Heart right ventricle (tissue), 16 donors: ENCODE results near the gene BCHE. TPM values are rescaled to one million over a fixed set of nuclear protein-coding genes. Genes with fewer than 3 reads are reported as not detected.

Experiments
- ATAC-seq, 8 donors: fragments of 200-7000 bp; cut with Tn5 transposase; one replicate each; pipeline ENCODE4 v1.9.1; 2020; ENCODE audit warnings: mild to moderate bottlenecking in 8 of 8, moderate library complexity in 8 of 8, moderate number of reproducible peaks in 1 of 8
- DNase-seq, 2 donors: peaks; one replicate each; pipeline ENCODE4 v3.0.0-alpha.2; 2020
- H3K27ac ChIP-seq, 10 donors: fragments of 200-600 bp; sonication (generic) in 2 of 10; one replicate each; pipeline versions ENCODE4 v1.5.0 to v1.8.0; 2020 to 2022; ENCODE audit warnings: mild to moderate bottlenecking in 3 of 10
- H3K27me3 ChIP-seq, 7 donors: fragments of 200-600 bp; one replicate each; pipeline ENCODE4 v1.8.0; 2021 to 2022; ENCODE audit warnings: mild to moderate bottlenecking in 2 of 7
- H3K36me3 ChIP-seq, 9 donors: fragments of 200-600 bp; sonication (generic) in 1 of 9; one replicate each; pipeline versions ENCODE4 v1.5.0 to v1.8.0; 2020 to 2022; ENCODE audit warnings: mild to moderate bottlenecking in 2 of 9
- H3K4me1 ChIP-seq, 9 donors: fragments of 200-600 bp; sonication (generic) in 1 of 9; one replicate each; pipeline versions ENCODE4 v1.5.0 to v1.8.0; 2020 to 2022; ENCODE audit warnings: mild to moderate bottlenecking in 4 of 9
- H3K4me3 ChIP-seq, 10 donors: fragments of 200-600 bp; sonication (generic) in 2 of 10; one replicate each; pipeline versions ENCODE4 v1.5.0 to v1.8.0; 2020 to 2022; ENCODE audit warnings: mild to moderate bottlenecking in 7 of 10, moderate library complexity in 2 of 10
- H3K9me3 ChIP-seq, 11 donors: fragments of 200-600 bp in 10 of 11; sonication (generic) in 2 of 11; one replicate each; pipeline versions ENCODE4 v1.5.0 to v1.8.0; 2013 to 2022; ENCODE audit warnings: mild to moderate bottlenecking in 2 of 11, control low read depth in 1 of 11, moderate library complexity in 1 of 11
- CTCF ChIP-seq, 9 donors: fragments of 200-600 bp; sonication (generic) in 2 of 9; IDR thresholded peaks; one replicate each; pipeline versions ENCODE4 v1.5.0 to v1.8.0; 2021 to 2022; ENCODE audit warnings: antibody characterized with exemption in 9 of 9, mild to moderate bottlenecking in 5 of 9, moderate library complexity in 1 of 9
- WGBS, 2 donors: extraction: QIAGEN DNeasy Blood & Tissue Kit; methylation state at CpG; one replicate each; pipeline ENCODE4 v1.1.7; 2013; ENCODE audit warnings: inconsistent platforms in 1 of 2; 5-methylcytosine and 5-hydroxymethylcytosine counted together
- intact Hi-C, 10 donors: fragments of 100-400 bp; cut with DNase I; formaldehyde crosslinking; loops; one replicate each; pipeline versions ENCODE4 v1.11.1 to v1.14.2; 2022
- polyA plus RNA-seq, 2 donors: library from polyadenylated mRNA; stranded (reverse); fragments of 200-250 nt; gene quantifications; one replicate each; pipeline ENCODE4 v1.2.3, GENCODE V29; 2013
- total RNA-seq, 10 donors: library from RNA; stranded (reverse); fragmentation: NEBNext Ultra II Directional in 3 of 10; extraction: Animal tissue kit (Norgen Biotek cat#: 25700) in 3 of 10; gene quantifications; one replicate each; pipeline versions ENCODE4 v1.2.1 to v1.2.4, GENCODE V29; 2021 to 2023
- donor health status: Arrhythmogenic right ventricular cardiomyopathy.
- donor health status: ischemic (EF 13 %, LVEDD 7.1; RV severe dilation, severe dysfunction).
- donor health status: healthy with polysubstance abuse.
- donor health status: DM: no; HTN: yes; CAD: no.
- donor health status: DM: no; HTN: no; CAD: no.
- donor health status: ischemic (EF 25% LVEDD 6.9; RV normal size, moderate dysfunction).
- donor health status: ischemic (EF 25% LVEDD 5.7; RV mildly dilated, moderate dysfunction).
- donor health status: healthy.
- donor health status: DM: yes; HTN: yes; CAD: no.
- donor health status: Ischemic cardiomyopathy.
- donor health status: ischemic (EF 35%, LVEDD 5.7; RV mildly dilated, moderate dysfunction).
- donor health status: nonischemic (EF 11% LVEDD 7.7; RV severe dilation, severe dysfunction).
- donor health status: DM: yes; HTN: yes; CAD: no.
- donor health status: PGD.
- donor health status: ischemic (EF 29% LVEDD 5.4; RV normal size, mild dysfunction).
- donor health status: nonischemic (EF 23%, LVEDD 6.1; RV moderate dilation, normal function).

The BCHE gene
- total and polyA plus RNA-seq, 12 donors, result 0.62 to 8.4 (median 1.9) TPM

DNA sequence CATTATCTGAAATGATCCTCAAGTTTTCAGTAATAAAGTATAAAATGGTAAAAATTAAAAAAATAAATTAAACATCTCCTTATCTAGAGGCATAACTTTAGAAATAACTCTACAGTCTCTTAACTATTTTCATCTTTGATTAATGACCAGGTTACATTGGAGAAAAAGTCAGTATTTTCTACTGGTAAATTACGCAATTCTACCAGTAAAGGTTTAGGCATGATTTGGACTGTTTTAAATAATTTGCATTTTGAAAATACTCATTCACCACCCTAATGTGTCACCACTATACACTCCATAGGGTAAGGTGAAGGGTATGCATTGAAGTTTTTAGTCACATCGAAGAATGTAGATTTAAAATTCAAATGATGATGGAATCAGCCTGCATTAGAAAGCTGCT is 45.9 kb upstream of the BCHE start:
- Histone ChIP-seq H3K27ac (no peak overlapping the region), H3K9me3 (no peaks in the 10 kb centered on the region), H3K4me1 (no peaks in the 10 kb centered on the region), H3K36me3 (no peaks in the 10 kb centered on the region), H3K4me3 (no peak overlapping the region), H3K27me3 (no peaks in the 10 kb centered on the region)
- WGBS, 2 donors, result 90 to 93% methylated on average over 2 of the region's 2 CpGs
- intact Hi-C loops, result loop anchor here in 1 of 10 donors (10.0 kb wide), 1 partner anchor 1008 kb away; no protein-coding TSS in a partner anchor
- no peak for DNase-seq
- TF ChIP-seq CTCF (IDR thresholded peaks at IDR 0.05), result no peak
- no peak for ATAC-seq

GRCh38 chr3:165875644-165876043 is 38.4 kb upstream of the BCHE start:
- ATAC-seq (no peak), DNase-seq (no peak)
- intact Hi-C loops, result no loop called here
- 84 to 85% methylated on average over 6 of the region's 6 CpGs for WGBS, 2 donors
- Histone ChIP-seq H3K36me3 (no peaks in the 10 kb centered on the region), H3K4me1 (no peaks in the 10 kb centered on the region), H3K9me3 (peaks cover 0 to 12% (median 0%) of the 10 kb centered on the region in 11 donors), H3K27ac (no peak overlapping the region), H3K4me3 (no peak overlapping the region), H3K27me3 (no peaks in the 10 kb centered on the region)
- no peak for TF ChIP-seq CTCF (IDR thresholded peaks at IDR 0.05)

DNA sequence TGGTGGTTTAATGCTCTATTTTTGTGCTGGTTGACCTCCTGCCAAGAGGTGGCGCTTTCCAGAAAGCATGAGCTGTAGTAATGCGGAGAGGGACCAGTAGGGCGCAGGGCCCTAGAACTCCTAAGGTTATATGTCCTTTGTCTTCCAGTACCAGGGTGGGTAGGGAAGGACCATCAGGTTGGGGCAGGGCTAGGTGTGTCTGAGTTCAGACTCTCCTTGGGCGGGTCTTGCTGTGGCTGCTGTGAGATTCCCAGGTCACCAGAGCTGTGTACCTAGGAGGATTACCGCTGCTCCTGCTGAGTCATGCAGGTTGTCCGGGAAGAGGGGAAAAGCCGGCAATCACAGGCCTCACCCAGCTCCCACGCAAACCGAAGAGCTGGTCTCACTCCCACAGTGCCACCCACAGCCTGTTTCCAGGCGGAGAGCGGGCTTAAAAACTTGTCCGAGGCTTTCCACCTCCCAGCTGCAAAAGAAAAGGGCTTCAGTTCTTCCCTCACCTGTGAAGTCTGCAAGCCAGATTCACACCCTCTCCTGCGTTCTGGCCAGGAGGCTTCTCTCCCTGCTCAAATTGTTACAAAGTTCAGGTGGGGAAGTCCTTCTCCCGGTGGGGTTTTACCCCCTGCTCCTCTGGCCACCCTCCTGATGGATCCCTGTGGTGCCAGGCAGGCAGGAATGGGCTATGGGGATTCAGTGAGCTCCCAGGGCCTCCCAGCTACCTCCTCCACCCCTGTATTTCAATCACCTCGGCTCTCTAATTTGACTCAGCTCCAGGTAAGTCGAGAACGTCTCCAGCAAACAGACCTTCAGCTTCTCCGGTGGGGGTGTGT is 37.7 kb upstream of the BCHE start:
- Histone ChIP-seq H3K4me1 (no peaks in the 10 kb centered on the region), H3K27ac (no peak overlapping the region), H3K27me3 (no peaks in the 10 kb centered on the region), H3K36me3 (no peaks in the 10 kb centered on the region), H3K4me3 (no peak overlapping the region), H3K9me3 (peaks cover 0 to 15% (median 0%) of the 10 kb centered on the region in 11 donors)
- ATAC-seq (no peak), DNase-seq (no peak)
- 89% methylated on average over 18 of the region's 18 CpGs for WGBS, 2 donors
- intact Hi-C loops, result no loop called here
- no peak for TF ChIP-seq CTCF (IDR thresholded peaks at IDR 0.05)

- H3K9me3 ChIP-seq, result peaks cover 0 to 22% (median 0%) of the 10 kb centered on the region in 11 donors
- no peak overlapping the region for H3K4me3 ChIP-seq
- no peak for TF ChIP-seq CTCF (IDR thresholded peaks at IDR 0.05)
- no peak for ATAC-seq
- H3K36me3 ChIP-seq, result no peaks in the 10 kb centered on the region
- intact Hi-C loops, result no loop called here
- DNase-seq, result no peak
- H3K27ac ChIP-seq, result no peak overlapping the region
- H3K4me1 ChIP-seq, result no peaks in the 10 kb centered on the region
- 90% methylated on average over 5 of the region's 5 CpGs for WGBS, 2 donors
- no peaks in the 10 kb centered on the region for H3K27me3 ChIP-seq
Observed at GRCh38 chr3:165868088-165868487, 30.9 kb upstream of the BCHE start.
